ENCODE data around the gene LDLRAD1.
"Not testable (repeated sequence)": the region's sequence is repeated elsewhere in the genome, so short reads cannot be mapped to it uniquely, and the experiment has no call there.

The LDLRAD1 gene

DNA sequence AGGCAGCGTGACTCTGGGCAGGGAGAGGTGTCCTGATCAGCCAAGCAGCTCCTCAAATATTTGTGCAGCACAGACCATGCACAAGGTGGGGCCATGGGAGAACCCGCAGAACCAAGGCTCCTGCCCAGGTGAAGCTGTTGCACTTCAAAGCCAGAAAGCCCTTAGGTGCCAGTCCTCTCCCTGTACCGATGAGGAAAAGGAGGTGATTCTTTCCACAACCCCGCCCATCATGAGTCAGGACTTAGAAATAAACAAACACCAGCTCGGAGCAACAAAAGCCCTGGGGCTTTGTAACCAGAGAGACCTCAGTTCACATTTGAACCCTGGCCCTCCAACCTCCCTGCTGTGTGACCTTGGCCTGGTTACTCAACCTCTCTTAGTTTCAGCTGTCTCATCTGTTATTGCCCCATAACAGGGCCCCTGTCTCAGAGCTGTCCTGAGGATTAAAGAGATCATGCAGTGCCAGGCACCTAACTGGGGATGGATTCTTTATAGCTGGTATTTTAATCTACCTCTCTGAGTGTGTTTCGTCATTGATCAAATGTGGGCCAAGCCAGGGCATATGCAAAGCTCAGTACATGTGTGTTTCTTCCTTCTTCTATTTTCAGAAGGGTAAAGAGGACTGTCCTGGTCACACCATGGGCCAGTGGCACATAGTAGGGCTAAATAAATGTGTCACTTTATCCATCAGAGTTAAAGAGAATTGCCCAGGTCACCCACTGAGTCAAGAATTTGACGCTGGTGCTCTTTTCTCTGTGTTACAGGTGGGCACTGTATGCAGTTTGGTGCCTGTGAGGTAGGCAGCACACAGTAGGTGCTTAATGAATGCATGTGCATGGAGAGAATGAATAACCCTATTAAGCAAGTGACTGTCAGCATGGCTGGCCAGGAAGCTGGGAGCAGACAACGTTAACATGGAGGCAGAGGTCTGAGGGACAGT lies 1.4 kb downstream of the LDLRAD1 start:
- DNase-seq, result peak; percentile 72

DNA sequence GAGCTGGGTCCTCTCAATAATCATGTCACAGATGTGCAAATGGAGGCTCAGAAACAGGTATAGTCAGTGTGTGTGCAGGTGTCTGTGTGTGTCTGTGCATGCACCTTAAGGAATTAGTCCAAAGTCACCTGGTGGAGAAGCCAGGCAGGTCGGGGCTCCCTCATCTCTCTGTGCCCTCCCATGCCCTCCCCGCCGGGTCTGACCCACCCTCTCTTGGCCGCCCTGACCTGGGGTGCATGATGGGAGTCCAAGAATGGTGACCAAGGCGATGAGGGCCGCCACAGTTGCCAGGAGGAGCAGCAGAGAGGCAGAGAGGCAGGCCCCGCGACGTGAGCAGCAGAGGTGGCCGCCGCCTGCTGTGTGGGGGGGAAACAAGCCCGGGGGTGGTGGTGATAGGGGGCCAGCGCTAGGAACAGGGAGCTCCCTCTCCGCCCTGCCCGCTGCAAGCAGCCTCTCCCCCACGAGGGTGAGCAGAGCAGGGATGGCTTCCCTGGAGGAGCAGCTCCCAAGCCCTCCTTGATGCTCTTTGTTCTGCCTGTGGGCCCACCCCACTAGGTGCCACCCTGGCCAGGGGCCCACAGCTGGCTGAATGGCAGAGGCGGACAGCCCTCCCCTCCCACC lies 3.9 kb downstream of the LDLRAD1 start:
- DNase-seq, result no peak

DNA sequence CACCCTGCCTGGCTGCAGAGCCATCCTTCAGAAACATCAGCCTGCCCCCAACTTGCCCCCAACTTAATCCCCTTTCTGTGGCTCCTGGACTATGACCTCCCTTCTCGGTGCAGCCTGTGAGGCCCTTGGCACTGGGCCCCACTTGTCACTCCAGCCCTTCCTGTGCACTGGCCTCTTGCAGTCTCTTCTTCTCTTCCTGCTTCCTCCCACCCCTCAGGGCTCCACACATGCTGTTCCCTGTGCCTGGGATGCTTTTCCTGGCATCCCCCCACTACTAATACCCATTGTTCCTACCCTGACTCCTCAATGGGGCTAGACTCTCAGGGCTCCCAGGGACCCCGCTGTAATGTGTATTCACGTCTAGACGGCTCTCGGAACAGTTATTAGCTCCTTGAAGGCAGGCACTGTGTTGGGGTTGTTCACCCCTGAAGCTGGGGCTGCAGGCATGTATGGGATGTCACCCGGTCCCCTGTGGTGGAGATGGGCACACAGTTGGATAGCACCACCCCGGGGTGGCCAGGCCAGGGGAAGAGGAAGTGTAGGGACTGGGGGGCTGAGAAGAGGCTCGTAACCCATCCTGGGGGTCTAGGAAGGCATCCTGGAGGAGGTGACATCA lies 4.5 kb downstream of the LDLRAD1 start:
- no peak for DNase-seq

DNA sequence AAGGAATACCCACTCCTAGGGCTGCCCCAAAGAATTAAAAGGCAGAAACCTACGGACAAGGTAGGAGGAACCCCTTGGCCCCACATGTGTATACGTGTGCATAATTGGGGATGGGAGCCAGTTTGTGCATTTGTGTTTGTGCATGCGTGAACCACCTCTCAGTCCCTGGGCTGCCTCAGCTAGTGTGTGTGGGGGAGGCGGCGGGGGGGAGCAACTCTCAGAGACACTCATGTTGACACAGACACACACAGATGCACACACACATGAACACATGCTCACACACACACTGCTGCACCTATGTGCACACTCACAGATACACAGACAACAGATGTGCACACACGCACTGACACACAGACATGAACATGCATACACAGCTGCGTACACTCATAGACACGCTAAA lies 5.1 kb downstream of the LDLRAD1 start:
- DNase-seq, result no peak

DNA sequence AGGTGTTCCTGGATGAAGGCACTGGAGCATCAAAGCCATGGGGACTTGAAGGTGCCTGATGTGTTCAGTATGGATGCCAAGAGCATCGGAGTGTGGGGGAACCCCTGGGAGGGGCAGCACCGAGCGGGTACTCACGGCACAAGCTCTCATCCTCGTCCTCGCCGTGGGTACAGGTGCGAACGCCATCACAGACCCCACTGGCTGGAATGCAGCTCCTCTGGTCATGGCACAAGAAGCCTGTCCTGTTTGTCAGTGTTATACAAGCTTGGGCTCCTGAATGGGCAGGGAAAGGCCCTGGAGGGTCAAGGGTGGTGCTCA lies 6.0 kb downstream of the LDLRAD1 start:
- DNase-seq, result no peak

DNA sequence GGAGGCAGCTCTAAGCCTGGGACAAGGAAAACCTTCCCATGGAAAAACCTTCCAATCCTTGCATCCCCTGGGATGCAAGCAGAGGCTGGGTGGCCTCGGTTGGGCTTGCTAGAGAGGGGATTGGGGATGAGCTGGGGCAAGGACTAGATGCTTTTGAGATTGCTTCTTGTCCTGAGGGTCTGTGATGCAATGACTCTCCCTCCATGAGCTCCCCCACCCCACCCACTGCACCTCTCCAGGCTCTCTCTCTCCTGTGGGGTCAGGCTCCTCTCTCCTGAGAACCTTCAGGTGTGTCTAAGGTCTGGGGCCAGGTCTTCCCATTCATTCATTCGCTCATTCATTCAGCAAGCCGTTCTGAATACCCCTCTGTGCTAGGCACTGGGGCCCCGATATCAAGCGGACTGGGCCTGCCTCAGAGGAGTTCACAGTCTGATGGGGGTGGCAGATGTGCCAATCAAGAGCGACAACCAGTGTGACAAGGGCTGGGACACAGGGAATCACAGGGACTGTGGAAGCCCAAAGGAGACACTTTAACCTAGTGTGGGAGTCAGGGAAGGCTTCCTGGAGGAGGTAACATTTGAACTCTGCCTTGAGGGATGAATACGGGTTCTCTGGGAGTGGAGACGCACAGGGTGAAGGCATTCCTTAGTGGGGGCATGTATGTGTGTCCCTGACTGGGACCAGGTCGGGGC lies 6.5 kb downstream of the LDLRAD1 start:
- no peak for DNase-seq

DNA sequence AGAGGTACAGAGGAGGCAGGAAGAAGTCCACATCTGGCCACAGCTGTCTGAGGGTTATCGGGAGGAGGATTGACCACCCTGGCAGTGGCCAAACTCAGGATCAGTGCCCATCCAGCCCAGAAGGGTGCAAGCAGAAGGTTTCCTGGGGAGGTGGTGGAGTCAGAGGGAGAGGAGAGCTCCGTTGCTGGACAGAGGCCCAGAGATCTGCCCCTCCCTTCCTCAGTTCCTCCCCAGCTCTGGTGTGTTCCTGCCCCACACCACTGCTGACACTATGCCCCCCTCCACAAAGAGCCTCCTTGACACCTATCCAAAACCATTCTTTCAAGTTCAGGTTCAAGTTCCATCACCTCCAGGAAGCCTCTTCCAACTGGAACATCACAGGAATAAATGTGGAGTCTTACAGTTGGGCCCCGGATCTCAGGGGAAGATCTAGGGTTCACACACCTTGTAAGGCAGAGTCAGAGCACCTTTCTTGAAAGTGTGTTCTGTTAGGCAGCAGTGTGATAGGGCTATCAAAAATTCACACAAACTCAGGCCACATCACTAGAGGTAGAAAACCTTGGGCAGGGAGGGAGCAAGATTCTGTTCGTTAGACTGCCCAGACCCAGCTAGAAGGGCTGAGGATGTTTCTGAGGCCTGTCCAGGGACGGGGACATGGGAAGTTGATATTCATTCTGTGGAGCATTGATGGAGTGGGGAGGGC lies 7.4 kb downstream of the LDLRAD1 start:
- no peak for DNase-seq

DNA sequence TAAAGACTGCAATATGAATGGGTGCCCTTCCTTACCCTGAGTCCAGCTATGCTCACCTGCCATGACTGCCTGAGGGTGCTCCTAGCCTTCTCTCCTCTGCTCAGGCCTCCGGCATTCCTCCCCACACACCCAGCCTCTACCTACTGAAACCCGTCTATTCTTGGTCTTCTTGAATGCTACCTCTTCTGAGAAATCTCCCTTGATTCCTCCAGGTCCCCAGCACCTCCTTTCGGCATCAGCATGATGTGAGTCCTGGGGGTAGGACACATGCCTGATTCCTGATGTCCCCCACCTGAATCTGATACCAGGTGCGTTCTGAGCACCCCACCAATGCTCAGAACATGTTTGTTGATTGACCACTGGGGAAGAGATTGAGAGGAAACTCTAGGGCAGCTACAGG lies 8.6 kb downstream of the LDLRAD1 start:
- no peak for DNase-seq

DNA sequence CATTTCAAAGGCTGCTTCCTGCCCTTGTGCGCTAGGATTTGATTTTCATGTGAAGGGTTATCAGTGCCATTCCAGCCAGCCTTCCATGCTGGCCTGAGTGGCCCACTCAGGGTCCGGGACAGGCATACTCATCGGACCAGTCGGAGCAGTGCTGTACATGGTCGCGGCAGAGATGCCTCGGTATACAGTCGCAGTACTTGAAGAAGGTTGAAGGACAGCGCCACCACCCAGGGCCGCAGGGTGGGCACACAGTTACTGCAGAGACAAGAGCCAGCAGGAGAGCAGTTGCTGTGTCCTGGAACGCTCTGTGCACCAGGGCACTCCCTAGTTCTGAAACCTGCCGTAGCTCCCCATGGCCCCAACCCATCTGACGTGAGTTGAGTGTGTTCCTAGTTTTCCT lies 9.1 kb downstream of the LDLRAD1 start:
- no peak for DNase-seq

DNA sequence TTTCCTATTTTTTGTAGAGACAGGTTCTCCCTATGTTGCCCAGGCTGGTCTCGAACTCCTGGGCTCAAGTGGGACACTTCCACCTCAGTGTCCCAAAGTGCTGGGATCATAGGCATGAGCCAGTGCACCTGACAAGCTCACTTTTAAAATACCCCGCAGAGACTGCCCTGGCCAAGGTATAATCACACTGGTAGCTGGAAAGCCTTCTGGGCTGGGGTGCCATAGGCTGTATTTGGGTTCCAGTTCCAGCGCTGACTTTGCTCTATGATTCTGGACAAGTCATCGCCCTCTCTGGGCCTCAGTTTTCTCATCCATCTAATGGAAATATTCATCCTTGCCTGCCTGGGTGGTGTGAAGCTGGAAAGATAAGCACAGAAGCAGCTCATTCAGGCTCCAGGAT lies 10.4 kb downstream of the LDLRAD1 start:
- no peak for DNase-seq

DNA sequence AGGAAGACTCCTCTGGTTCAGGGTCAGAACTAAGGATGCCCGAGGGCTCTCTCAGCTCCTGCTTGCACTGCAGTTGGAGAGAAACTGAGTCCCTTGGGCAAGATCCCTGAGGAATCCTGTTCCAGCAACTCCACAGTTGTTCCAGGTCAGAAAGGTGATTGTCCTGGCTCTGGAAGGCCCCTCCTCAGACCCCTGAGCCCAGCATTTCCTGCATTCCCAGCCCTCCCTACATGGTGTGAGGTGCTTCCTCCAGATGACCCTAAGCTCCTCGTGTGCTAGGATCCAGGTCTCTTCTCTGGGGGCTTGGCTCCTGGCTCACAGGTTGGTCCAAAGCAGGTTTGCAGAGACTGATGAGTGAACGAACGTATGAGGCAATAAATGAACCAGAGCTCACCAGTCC lies 11.5 kb downstream of the LDLRAD1 start:
- DNase-seq, result no peak

DNA sequence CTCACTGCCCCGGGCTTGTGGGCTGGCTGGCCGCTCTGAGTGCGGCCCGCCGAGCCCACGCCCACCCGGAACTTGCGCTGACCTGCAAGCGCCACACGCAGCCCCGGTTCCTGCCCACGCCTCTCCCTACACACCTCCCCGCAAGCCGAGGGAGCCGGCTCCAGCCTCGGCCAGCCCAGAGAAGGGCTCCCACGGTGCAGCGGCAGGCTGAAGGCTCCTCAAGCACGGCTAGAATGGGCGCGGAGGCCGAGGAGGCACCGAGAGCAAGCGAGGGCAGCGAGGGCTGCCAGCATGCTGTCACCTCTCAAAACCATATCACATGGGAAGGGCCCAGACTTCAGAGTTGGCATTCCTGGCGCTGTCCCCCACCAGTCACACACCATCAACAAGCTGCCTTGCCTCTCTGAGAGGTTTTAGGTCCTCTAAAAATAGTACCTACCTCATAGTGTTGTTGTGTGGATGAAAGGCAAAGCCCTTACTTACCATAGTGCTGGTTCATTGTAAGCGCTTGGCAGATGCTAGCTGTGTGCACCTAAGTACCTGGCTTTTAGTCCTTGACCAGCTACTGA lies 13.4 kb downstream of the LDLRAD1 start:
- no peak for DNase-seq

DNA sequence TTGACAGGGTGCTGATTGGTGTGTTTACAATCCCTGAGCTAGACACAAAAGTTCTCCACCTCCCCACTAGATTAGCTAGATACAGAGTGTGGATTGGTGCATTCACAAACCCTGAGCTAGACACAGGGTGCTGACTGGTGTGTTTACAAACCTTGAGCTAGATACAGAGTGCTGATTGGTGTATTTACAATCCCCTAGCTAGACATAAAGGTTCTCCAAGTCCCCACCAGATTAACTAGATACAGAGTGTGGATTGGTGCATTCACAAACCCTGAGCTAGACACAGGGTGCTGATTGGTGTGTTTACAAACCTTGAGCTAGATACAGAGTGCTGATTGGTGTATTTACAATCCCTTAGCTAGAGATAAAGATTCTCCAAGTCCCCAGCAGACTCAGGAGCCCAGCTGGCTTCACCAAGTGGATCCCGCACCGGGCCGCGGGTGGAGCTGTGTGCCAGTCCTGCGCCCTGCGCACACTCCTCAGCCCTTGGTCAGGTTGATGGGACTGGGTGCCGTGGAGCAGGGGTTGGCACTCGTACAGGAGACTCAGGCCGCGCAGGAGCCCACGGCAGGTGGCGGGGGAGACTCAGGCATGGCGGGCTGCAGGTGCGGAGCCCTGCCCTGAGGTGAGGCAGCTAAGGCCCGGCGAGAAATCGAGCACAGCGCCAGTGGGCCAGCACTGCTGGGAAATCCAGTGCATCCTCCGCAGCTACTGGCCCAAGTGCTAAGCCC lies 14.1 kb downstream of the LDLRAD1 start:
- not testable (repeated sequence) for DNase-seq

DNA sequence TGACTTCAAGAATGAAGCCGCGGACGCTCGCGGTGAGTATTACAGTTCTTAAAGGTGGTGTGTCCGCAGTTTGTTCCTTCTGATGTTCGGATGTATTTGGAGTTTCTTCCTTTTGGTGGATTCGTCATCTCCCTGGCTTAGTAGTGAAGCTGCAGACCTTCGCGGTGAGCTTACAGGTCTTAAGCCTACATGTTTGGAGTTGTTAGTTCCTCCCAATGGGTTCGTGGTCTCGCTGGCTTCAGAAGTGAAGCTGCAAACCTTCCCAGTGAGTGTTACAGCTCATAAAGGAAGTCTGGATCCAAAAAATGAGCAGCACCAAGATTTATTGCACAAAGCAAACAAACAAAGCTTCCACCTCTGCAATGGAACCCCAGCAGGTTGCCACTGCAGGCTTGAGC lies 14.7 kb downstream of the LDLRAD1 start:
- DNase-seq, result no peak

DNA sequence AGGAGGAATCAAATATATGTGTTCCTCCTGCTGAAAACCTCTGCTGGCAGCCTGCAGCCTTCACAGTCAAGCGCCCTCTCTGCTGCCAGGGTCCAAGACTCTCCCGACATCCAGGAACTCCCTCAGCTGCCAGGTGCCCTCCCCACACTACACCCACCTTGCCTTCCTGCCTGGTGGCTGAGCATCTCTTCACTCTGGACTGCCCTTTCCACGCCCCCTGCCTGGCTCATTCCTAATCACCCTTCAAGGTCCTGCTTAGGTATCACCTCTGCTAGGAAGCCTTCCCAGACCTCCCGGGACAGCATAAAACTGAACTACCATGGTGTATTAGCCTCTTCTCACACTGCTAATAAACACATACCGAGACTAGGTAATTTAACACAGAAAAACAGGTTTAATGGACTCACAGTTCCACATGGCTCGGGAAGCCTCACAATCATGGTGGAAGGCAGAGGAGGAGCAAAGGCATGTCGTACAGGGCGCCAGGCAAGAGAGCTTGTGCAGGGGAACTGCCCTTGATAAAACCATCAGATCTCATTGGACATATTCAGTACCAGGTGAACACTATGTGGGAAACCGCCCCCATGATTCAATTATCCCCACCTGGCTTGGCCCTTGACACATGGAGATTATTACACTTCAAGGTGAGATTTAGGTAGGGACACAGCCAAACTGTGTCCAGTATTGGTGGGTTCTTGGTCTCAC lies 15.3 kb downstream of the LDLRAD1 start:
- no peak for DNase-seq

DNA sequence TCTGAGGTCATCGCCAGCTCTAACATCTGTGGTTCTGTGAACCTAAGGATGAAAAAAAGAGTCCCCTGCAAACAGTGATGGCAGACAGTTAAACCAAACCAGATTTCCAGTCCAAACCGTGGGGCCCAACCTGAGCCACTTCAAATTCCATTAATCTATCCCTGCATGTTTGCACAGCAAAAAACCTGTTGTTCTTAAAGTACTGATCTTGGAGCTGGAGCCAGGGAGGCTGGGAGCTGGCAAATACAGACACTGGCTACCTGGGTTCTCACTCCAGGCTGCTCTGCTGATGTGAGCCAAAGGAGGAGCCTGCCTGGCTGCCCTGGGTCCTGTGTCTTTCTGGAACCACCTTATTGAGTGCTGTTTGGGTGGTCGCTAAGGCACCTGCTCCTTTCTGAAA lies 16.4 kb downstream of the LDLRAD1 start:
- DNase-seq, result peak; percentile 45

DNA sequence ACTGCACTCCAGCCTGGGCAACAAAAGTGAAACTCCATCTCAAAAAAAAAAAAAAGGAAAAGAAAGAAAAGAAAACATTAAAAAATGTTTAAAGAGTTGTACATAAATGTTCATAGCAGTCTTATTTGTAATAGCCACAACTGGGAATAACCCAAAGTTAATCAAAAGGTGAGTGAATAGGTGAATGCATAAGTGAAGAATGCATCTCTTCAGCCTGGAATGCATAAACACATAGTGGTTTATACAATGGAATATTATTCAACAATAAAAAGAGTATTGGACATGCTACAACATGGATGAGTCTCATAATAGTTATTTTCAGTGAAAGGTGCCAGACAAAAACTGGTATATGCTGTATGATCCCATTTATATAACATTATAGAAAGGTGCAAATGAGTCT lies 18.1 kb downstream of the LDLRAD1 start:
- DNase-seq, result no peak

DNA sequence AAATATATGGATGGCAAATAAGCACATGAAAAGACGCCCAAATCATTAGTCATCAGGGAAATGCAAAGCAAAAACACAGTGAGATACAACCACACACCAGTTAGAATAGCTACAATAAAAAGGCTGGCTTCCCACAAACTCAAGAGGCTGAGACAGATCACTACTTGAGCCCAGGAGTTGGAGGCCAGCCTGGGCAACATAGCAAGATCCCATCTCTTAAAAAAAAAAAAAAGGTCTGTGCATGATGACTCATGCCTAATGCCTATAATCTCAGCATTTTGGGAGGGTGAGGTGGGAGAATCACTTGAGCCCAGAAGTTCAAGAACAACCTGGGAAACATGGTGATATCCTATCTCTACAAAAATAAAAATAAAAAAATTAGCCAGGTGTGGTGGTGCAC lies 19.8 kb downstream of the LDLRAD1 start:
- no peak for DNase-seq

DNA sequence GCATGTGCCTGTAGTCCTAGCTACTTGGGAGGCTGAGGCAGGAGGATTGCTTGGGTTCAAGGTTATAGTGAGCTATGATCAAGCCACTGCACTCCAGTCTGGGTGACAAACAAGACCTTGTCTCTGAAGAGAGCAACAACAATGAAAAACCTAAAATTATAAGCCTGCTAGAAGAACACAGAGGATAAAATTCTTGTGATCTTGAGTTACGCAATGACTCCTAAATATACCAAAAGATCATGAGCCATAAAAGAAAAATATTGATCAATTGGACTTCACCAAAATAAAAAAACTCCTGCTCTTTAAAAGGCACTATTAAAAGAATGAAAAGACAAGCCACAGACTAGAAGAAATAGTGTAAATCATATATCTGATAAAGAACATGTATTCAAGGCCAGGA lies 22.3 kb downstream of the LDLRAD1 start:
- DNase-seq, result no peak

DNA sequence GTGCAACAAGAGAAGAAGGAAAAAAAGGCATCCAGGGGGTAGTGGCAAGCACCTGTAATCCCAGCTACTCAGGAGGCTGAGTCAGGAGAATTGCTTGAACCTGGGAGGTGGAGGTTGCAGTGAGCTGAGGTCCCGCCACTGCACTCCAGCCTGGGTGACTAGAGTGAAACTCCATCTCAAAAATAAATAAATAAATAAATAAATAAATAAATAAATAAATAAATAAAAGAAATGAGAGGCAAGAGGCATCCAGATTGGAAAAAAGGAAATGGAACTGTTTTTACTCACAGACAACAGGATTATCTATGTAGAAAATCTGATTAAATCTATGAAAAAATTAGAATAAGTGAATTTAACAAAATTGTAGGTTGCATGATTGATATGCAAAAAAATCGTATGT lies 23.5 kb downstream of the LDLRAD1 start:
- not testable (repeated sequence) for DNase-seq

Measured in NCI-H146 (cell line).